ENCODE data around the gene STRN4.
"Not testable (repeated sequence)": the region's sequence is repeated elsewhere in the genome, so short reads cannot be mapped to it uniquely, and the experiment has no call there.

The STRN4 gene

DNA sequence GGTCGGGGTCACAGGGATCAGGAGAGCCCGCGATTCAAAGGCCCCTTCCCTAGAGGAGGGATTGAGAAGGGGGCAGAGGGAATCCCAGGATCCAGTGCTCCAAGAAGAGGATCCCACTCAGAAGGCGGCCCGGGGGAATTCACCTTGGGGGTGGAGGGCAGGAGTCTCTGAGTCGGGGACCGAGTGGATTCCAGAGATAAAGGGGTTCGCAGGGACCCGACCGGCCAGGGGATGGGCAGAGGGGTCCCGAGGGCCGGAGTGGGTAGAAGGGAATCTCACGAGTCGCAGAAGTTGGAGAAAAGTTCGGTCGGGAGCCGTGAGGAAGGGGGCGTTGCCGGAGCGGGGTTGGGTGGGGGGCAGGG lies 29.6 kb downstream of the STRN4 start:
- TF ChIP-seq, protein P1, sequence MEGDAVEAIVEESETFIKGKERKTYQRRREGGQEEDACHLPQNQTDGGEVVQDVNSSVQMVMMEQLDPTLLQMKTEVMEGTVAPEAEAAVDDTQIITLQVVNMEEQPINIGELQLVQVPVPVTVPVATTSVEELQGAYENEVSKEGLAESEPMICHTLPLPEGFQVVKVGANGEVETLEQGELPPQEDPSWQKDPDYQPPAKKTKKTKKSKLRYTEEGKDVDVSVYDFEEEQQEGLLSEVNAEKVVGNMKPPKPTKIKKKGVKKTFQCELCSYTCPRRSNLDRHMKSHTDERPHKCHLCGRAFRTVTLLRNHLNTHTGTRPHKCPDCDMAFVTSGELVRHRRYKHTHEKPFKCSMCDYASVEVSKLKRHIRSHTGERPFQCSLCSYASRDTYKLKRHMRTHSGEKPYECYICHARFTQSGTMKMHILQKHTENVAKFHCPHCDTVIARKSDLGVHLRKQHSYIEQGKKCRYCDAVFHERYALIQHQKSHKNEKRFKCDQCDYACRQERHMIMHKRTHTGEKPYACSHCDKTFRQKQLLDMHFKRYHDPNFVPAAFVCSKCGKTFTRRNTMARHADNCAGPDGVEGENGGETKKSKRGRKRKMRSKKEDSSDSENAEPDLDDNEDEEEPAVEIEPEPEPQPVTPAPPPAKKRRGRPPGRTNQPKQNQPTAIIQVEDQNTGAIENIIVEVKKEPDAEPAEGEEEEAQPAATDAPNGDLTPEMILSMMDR (conservative IDR thresholded peaks at IDR 0.05; ENCODE audit: low read depth) = no peak
- POLR2A ChIA-PET (ENCODE audit: low non-redundant PET) = interaction anchor here (0.6 kb wide), 1 partner anchor 19 kb away, joined by 3 read pairs; no protein-coding TSS in a partner anchor
- peak; percentile 27 for DNase-seq (ENCODE audit: low spot score)
- peak overlapping the region; percentile 93 for H3K27ac ChIP-seq
- CTCF ChIA-PET = interaction anchor here (0.9 to 1.7 kb wide), 2 partner anchors 12 to 37 kb away, joined by 3 to 7 read pairs; no protein-coding TSS in a partner anchor

DNA sequence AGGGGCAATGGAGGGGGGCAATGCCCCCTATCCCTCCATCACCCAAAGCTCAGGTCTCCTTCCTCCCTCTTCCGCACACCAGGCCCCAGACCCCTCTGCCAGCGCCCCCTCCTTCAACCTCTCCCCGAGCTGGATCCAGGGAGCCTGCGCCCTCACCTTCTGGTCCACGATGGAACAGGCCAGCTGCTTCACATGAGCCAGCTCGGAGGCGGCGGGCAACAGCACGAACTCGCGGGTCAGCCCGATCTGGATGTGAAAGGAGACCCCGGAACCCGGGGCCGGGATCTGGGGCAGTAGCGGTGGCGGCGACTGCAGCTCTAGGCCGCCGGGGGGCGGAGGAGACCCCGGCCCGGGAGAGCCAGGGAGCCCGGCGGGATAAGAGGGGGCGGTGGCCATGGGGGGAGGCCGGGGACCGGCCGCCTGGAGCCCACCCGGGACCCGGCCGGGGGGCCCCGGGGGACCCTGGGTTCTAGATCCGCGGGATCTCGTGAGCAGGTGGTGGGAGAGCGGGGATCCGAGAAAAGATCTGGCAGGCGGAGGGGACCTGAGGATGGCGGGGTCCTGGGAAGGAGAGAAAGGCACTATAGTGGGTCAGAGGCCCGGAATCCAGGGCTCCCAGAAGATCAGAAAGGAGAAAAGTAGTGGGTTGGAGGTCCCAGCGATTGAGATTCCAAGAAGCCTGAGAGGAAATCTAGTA lies 30.1 kb downstream of the STRN4 start:
- peak; percentile 36 for DNase-seq (ENCODE audit: low spot score)

DNA sequence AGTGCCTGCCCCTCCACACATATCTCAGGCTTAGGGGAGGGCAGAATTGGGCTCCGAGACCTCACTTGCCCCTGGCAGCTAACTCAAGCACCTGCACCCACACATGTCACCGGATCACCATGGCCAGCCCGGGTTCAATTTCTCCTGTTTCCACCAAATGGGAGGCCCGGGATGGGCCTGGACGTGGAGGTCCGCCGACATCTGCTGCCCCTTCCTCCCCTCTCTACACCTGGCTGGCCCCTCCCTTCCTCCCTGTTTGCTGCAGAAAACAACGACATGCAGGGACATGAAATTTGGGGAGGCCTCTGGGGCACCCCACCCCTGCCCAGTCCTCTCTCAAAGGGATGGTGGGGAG lies 30.7 kb downstream of the STRN4 start:
- ChIA-PET POLR2A (ENCODE audit: low non-redundant PET) (no interaction called here), CTCF (interaction anchor here (1.7 kb wide), 1 partner anchor 13 kb away, joined by 7 read pairs; no protein-coding TSS in a partner anchor)
- TF ChIP-seq, protein P1 (conservative IDR thresholded peaks at IDR 0.05; ENCODE audit: low read depth) = no peak
- H3K27ac ChIP-seq = peak overlapping the region; percentile 93
- DNase-seq (ENCODE audit: low spot score) = peak; percentile 25

More for the DNA sequence above, 30.1 kb downstream of the STRN4 start:
- peak overlapping the region; percentile 93 for H3K27ac ChIP-seq
- TF ChIP-seq, protein P1 (conservative IDR thresholded peaks at IDR 0.05; ENCODE audit: low read depth) = no peak
- POLR2A ChIA-PET (ENCODE audit: low non-redundant PET) = no interaction called here
- CTCF ChIA-PET = interaction anchor here (0.9 to 1.7 kb wide), 2 partner anchors 12 to 38 kb away, joined by 3 to 7 read pairs; no protein-coding TSS in a partner anchor

DNA sequence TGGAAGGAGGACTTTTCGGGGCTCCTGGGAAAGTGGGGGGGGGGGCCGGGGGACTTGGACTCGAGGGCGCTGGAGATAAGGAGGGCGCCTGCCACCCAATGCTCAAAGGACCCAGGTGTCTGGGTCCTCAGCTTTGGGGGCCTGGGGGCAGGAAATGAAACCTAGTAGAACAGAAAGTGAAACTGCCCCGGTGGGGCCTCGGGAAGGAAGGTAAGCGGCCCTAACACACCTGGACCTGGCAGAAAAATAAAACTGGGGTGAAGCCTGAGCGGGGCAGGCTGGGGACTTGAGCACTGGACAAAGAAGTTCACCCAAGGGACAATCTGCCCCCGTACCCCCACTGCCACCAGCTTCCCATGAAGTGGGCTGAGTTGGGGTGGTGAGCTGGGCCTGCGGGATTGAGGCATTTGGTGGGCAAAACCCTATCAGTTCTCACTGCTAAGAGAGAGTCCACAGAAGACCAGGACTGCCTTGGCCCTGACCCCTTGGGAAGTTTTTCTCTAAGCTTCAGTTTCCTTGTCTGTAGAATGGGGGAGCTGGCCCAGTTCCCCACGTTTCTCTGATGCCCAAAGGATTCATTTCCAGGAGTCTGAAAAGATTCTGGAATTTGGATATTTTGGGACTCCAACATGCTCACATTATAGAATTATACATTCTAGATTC lies 31.7 kb downstream of the STRN4 start:
- ChIA-PET POLR2A (ENCODE audit: low non-redundant PET) (interaction anchor here (0.7 kb wide), 1 partner anchor 932 kb away, joined by 4 read pairs; the partner anchor contains the start of gene DMPK), CTCF (interaction anchor here (1.3 kb wide), 1 partner anchor 10 kb away, joined by 11 read pairs; no protein-coding TSS in a partner anchor)
- no peak for DNase-seq (ENCODE audit: low spot score)
- peak overlapping the region; percentile 93 for H3K27ac ChIP-seq
- TF ChIP-seq, protein P1 (conservative IDR thresholded peaks at IDR 0.05; ENCODE audit: low read depth) = no peak

DNA sequence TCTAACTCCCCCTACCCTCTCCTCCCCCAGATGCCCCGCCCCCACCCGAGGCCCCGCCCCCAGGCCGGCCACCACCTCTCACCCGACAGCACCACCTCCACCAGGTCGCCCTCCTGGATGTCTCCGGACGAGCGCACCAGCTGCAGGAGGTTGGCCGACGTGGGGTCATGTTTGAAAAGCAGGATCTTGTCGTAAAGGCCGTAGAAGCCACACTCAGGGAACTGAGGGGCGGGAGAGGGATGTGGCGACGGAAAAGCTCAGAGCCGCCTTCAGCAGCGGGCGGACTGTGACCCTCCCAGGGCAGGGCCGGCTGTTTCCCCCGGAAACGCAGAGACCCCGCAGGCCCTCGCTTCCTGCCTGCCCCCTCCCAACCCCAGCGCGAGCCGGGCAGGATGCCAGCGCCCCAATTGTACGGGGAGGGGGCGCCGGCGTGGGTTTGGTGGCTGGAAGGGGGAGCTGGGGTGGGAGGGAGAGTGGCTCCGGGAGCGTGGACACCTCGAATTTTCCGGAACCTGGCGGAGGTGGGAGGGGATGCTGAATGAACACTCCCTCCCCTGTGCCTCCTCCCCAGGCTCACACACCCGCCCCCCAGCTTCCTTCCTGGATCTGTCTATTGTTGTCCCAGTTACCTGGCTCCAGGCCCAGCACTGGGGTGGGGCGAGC lies 32.3 kb downstream of the STRN4 start:
- DNase-seq (ENCODE audit: low spot score) = peak; percentile 99
- TF ChIP-seq, protein P1 (conservative IDR thresholded peaks at IDR 0.05; ENCODE audit: low read depth) = no peak
- ChIA-PET POLR2A (ENCODE audit: low non-redundant PET) (interaction anchor here (0.7 kb wide), 1 partner anchor 931 kb away, joined by 4 read pairs; the partner anchor contains the start of gene DMPK), CTCF (interaction anchor here (1.3 kb wide), 1 partner anchor 10 kb away, joined by 11 read pairs; no protein-coding TSS in a partner anchor)
- H3K27ac ChIP-seq = peak overlapping the region; percentile 93

DNA sequence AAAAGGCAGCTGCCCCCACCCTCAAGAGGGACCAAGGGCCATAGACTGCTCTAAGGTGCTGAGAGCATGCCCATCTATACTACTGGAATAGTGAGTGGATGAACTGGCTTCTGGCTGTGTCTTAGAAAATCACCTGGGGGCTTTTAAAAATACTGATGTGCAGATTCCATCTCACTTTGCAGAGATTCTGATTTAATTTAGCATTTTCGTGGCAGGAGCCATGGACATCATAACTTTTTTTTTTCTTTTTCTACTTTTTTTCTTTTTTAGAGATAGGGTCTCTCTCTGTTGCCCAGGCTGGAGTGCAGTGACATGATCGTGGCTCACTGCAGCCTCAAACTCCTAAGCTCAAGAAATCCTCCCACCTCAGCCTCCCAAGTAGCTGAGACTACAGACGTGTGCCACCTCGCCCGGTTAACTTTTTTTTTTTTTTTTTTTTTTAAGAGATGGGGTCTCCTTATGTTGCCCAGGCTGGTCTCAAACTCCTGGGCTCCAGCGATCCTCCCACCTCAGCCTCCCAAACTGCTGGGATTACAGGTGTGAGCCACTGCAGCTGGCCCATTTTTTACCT lies 33.4 kb downstream of the STRN4 start:
- DNase-seq (ENCODE audit: low spot score); POLR2A ChIA-PET (ENCODE audit: low non-redundant PET): not testable (repeated sequence)
- peak overlapping the region; percentile 93 for H3K27ac ChIP-seq

More for the DNA sequence above, 33.4 kb downstream of the STRN4 start:
- CTCF ChIA-PET = interaction anchor here (1.2 kb wide), 1 partner anchor 9 kb away, joined by 5 read pairs; no protein-coding TSS in a partner anchor
